Measurements from ENCODE around the gene PLOD2.
A peak's percentile ranks its signal among the peaks of the same experiment; 100 is the strongest.

PLOD2 gene

DNA sequence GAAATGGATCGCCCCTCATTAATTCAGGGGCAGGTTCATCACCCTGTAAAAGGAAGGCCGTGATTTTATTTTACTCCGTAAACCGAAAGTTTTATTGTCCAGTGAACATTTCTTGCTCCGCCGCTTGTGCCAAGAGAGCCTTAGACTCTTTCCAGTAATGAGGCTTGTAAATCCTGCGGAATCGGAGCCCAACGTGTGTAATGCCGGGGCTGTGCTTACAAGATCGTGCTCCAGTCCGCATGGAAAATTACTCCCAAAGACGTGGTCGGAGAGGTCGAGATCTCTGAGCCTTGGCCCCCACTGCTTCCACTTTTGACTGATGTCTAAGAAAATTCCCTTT is 649 bp upstream of the PLOD2 start:
- TF ChIP-seq, protein P1, sequence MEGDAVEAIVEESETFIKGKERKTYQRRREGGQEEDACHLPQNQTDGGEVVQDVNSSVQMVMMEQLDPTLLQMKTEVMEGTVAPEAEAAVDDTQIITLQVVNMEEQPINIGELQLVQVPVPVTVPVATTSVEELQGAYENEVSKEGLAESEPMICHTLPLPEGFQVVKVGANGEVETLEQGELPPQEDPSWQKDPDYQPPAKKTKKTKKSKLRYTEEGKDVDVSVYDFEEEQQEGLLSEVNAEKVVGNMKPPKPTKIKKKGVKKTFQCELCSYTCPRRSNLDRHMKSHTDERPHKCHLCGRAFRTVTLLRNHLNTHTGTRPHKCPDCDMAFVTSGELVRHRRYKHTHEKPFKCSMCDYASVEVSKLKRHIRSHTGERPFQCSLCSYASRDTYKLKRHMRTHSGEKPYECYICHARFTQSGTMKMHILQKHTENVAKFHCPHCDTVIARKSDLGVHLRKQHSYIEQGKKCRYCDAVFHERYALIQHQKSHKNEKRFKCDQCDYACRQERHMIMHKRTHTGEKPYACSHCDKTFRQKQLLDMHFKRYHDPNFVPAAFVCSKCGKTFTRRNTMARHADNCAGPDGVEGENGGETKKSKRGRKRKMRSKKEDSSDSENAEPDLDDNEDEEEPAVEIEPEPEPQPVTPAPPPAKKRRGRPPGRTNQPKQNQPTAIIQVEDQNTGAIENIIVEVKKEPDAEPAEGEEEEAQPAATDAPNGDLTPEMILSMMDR (IDR thresholded peaks at IDR 0.05; ENCODE audit: low read depth, low read length), result no peak
- H3K4me3 ChIP-seq (ENCODE audit: low read depth, low read length), result peak overlapping the region; percentile 91

DNA sequence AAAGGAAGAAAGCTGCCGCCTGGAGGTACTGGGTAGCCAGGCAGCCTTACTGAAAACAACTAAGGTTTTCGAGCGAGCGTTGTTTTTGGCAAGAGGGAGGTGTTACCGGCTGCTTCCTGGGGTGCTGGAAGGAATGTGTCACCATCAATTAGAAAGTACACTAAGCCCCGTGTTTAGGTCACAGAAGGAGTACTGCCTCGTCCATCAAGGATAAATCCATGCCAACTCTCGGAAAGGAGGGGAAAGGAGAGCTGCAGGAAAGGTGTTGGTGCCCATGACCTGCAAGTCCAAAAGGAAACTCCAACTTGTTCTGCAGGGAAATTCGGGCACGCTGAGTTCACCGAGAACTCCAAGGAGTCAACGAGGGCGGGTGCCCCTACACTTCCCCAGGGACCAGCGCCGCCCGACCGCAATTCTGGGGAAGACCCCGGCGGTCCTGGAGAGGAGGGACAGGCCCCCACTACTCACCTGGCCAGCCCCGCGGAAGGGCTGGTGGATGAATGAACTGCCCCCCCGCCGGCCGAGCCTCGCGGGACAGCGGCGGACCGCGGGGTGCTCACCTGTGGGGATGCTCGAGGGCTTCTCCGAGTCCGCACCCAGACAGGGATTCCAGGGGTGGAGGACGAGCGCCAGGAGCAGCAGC is 542 bp downstream of the PLOD2 start:
- TF ChIP-seq, protein P1 (IDR thresholded peaks at IDR 0.05; ENCODE audit: low read depth, low read length), result peak; percentile 71
- peak overlapping the region; percentile 91 for H3K4me3 ChIP-seq (ENCODE audit: low read depth, low read length)

DNA sequence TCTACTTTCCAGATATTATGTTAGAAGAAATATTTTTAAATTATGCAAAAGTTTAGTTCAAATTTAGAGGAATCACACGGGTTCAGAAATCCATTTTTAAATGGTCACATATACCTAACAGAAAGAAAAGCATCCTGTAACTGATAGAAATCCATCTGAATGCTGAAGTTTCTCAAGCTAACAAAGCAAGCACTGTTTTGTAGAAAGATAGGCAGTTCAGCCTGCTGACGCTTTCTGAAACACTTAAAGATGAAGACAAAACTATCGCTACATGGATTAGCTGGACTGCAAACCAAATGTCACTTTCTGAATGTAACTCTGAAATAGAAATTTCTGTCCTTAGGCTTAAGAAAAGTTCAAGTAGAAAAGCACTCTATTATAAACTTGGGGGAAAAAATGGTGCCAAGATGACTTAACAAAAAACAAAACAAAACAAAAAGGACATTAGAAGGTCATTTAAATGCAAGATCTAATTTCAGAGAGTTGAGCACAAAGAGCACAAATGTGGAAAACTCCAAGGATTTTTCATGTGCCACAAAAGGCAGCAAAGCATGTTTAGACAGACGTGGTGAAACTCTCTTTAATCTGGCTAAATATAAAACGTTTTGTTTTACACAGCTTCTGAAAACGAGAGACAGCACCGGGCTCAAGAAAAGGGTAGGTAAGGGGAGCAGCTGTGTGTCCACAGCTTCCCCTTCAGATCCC is 1.2 kb downstream of the PLOD2 start:
- TF ChIP-seq, protein P1 (IDR thresholded peaks at IDR 0.05; ENCODE audit: low read depth, low read length), result no peak
- peak overlapping the region; percentile 91 for H3K4me3 ChIP-seq (ENCODE audit: low read depth, low read length)

DNA sequence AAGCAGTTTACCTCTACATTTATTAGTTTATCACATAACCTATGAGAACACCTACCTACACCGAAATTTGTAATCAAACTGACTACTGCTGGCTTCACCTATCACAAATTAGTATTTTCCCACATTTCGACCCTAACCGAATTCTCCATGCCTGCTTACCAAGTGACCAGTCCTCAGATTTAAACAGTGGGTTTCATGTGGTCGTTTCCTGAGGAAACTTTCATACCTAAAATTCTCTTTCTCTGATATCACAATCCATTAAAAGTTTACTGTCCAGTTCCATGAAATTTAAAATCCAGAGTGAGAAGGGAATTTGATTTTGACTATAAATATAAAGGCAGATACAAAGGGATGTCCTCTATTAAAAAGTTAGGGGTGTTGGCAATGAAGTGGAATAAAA is 1.9 kb downstream of the PLOD2 start:
- TF ChIP-seq, protein P1 (IDR thresholded peaks at IDR 0.05; ENCODE audit: low read depth, low read length), result no peak
- H3K4me3 ChIP-seq (ENCODE audit: low read depth, low read length), result peak overlapping the region; percentile 91

DNA sequence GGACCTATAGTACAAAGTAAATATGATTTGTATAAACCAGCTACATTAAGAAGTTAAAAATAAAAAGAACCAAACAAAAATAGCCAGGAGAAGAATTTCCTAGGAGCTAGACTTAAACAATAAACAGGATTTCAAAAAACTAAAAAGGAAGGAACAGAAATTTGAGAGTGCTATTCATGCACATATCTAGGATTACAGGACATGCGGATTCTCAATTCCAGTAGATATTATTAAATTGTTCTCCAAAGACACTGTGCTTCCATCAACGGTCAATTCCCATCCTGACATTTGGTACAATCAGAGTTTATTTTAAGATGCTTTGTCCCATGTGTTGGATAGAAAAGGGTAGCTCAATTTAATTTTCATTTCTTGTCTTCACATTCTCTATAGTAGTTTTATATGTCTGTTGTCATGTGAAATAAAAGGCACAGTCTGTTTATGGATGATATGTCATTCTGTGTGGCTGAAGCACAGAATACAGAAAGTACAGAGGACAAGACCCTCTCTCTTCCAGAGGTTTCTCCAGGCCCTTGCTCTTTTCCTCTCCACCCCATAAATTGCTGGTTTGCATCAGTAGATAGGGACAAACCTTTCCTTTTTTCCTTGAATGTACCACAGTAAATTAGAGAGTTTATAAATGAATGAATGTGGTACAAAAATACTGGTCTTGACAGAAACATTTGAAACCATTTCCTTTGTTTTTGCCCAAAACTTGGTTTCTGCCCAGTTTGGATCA is 3.5 kb downstream of the PLOD2 start:
- peak overlapping the region; percentile 91 for H3K4me3 ChIP-seq (ENCODE audit: low read depth, low read length)
- TF ChIP-seq, protein P1 (IDR thresholded peaks at IDR 0.05; ENCODE audit: low read depth, low read length), result no peak

DNA sequence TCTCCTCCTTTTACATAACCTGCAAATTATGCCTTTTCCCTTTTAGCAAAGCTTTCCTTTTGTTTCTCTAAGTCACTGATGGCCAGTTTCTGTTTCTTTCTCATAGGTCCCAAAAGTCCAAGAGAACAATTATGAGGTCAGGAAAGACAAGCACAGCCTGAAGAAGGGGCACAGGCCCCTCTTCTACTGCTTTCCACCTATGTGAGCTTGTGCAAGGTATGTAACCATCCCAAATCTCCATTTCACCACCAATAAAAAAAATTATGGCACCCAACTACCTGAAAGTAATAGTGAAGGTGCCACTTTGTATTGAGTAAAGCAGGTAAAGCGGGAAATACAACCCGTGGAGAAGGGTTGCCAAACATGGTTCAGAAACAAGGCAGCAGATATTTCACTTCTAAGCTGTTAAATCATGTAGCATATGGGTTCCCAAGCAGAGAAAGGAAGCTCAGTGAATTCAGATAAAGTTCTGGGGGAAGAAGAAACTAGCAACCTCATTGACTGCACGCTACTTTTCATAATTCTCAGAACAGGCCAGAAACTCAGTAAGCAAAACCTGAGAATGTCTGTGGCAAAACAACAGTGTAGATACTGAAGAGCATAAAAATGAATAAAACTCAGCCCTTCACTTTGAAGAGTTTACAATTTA is 4.2 kb downstream of the PLOD2 start:
- H3K4me3 ChIP-seq (ENCODE audit: low read depth, low read length), result 0 out of 2 replicates have a peak overlapping the region, but pooled peaks have one; percentile 11
- TF ChIP-seq, protein P1 (IDR thresholded peaks at IDR 0.05; ENCODE audit: low read depth, low read length), result no peak
